ENCODE measurements around the gene LILRB5.
"Not testable (repeated sequence)": the region's sequence is repeated elsewhere in the genome, so short reads cannot be mapped to it uniquely, and the experiment has no call there.

LILRB5 gene

GRCh38 chr19:54207676-54207982 lies 49.4 kb downstream of the LILRB5 start:
- no peaks in the 10 kb centered on the region for H3K9me3 ChIP-seq
- H3K4me3 ChIP-seq: no peak overlapping the region
- no peak for TF ChIP-seq CTCF (IDR thresholded peaks at IDR 0.05)
- no peak overlapping the region for H3K27ac ChIP-seq
- intact Hi-C loops (cut with DNase I; ENCODE audit: low total_unique reads): no loop called here
- peaks cover 6 to 45% (median 41%) of the 10 kb centered on the region in 4 donors for H3K4me1 ChIP-seq
- no peaks in the 10 kb centered on the region for H3K27me3 ChIP-seq
- DNase-seq: no peak
- H3K36me3 ChIP-seq: peaks cover 36 to 59% (median 51%) of the 10 kb centered on the region in 3 donors

GRCh38 chr19:54207193-54207592 lies 49.9 kb downstream of the LILRB5 start:
- intact Hi-C loops (cut with DNase I; ENCODE audit: low total_unique reads); H3K27me3 ChIP-seq; H3K27ac ChIP-seq; H3K4me3 ChIP-seq; DNase-seq; H3K9me3 ChIP-seq: not testable (repeated sequence)
- Histone ChIP-seq H3K36me3 (peaks cover 36 to 63% (median 55%) of the 10 kb centered on the region in 3 donors), H3K4me1 (peaks cover 6 to 49% (median 44%) of the 10 kb centered on the region in 4 donors)

GRCh38 chr19:54206831-54207177 lies 50.3 kb downstream of the LILRB5 start:
- Histone ChIP-seq H3K9me3 (no peaks in the 10 kb centered on the region), H3K36me3 (peaks cover 36 to 67% (median 59%) of the 10 kb centered on the region in 3 donors), H3K27ac (no peak overlapping the region), H3K4me3 (no peak overlapping the region), H3K4me1 (peaks cover 6 to 53% (median 48%) of the 10 kb centered on the region in 4 donors), H3K27me3 (no peaks in the 10 kb centered on the region)
- no peak for TF ChIP-seq CTCF (IDR thresholded peaks at IDR 0.05)
- DNase-seq: no peak
- intact Hi-C loops (cut with DNase I; ENCODE audit: low total_unique reads): no loop called here

GRCh38 chr19:54206030-54206830 lies 50.8 kb downstream of the LILRB5 start:
- H3K27me3 ChIP-seq: no peaks in the 10 kb centered on the region
- DNase-seq: no peak
- H3K27ac ChIP-seq: no peak overlapping the region
- no peak overlapping the region for H3K4me3 ChIP-seq
- intact Hi-C loops (cut with DNase I; ENCODE audit: low total_unique reads): no loop called here
- H3K4me1 ChIP-seq: peaks cover 6 to 59% (median 52%) of the 10 kb centered on the region in 4 donors
- no peak for TF ChIP-seq CTCF (IDR thresholded peaks at IDR 0.05)
- H3K36me3 ChIP-seq: peaks cover 36 to 69% (median 60%) of the 10 kb centered on the region in 3 donors
- no peaks in the 10 kb centered on the region for H3K9me3 ChIP-seq

GRCh38 chr19:54204767-54205468 lies 52.2 kb downstream of the LILRB5 start:
- TF ChIP-seq CTCF (IDR thresholded peaks at IDR 0.05): no peak
- H3K9me3 ChIP-seq: no peaks in the 10 kb centered on the region
- peaks cover 6 to 59% (median 53%) of the 10 kb centered on the region in 4 donors for H3K4me1 ChIP-seq
- no peak for DNase-seq
- no peaks in the 10 kb centered on the region for H3K27me3 ChIP-seq
- H3K36me3 ChIP-seq: peaks cover 36 to 69% (median 60%) of the 10 kb centered on the region in 3 donors
- H3K4me3 ChIP-seq: no peak overlapping the region
- intact Hi-C loops (cut with DNase I; ENCODE audit: low total_unique reads): no loop called here
- H3K27ac ChIP-seq: no peak overlapping the region

- H3K36me3 ChIP-seq: peaks cover 36 to 66% (median 57%) of the 10 kb centered on the region in 3 donors
- intact Hi-C loops (cut with DNase I; ENCODE audit: low total_unique reads): no loop called here
- H3K4me3 ChIP-seq: no peak overlapping the region
- peaks cover 0 to 47% (median 41%) of the 10 kb centered on the region in 4 donors for H3K4me1 ChIP-seq
- H3K27ac ChIP-seq: no peak overlapping the region
- no peaks in the 10 kb centered on the region for H3K9me3 ChIP-seq
- H3K27me3 ChIP-seq: no peaks in the 10 kb centered on the region
- no peak for DNase-seq
- TF ChIP-seq CTCF (IDR thresholded peaks at IDR 0.05): no peak
Measured at GRCh38 chr19:54203151-54203611, 53.9 kb downstream of the LILRB5 start.

All from tibial artery (tissue), 4 donors.